Testis (tissue), 3 donors: Measurements from ENCODE around the gene INAVA. TPM values are rescaled to one million over a fixed set of nuclear protein-coding genes. Genes with fewer than 3 reads are reported as not detected.
A peak's percentile ranks its signal among the peaks of the same experiment; 100 is the strongest.

Source experiments
- DNase-seq: peaks from one replicate; pipeline ENCODE4 v3.0.0-alpha.2; 2019
- H3K27ac ChIP-seq, 2 donors: fragments of 200-600 bp; sonication (generic); one replicate each; pipeline ENCODE4 v1.5.1; 2019
- H3K27me3 ChIP-seq: fragments of 200-600 bp; sonication (generic); one replicate; pipeline ENCODE4 v1.5.1; 2019
- H3K36me3 ChIP-seq: fragments of 200-600 bp; sonication (generic); one replicate; pipeline ENCODE4 v1.5.1; 2017; ENCODE audit warnings: low read depth; ENCODE audit errors: missing control alignments
- H3K4me1 ChIP-seq: fragments of 200-600 bp; sonication (generic); one replicate; pipeline ENCODE4 v1.5.1; 2019
- H3K4me3 ChIP-seq, 2 donors: fragments of 200-600 bp; sonication (generic); one replicate each; pipeline ENCODE4 v1.5.1; 2017 to 2019
- H3K9me3 ChIP-seq: fragments of 200-600 bp; sonication (generic); one replicate; pipeline ENCODE4 v1.5.1; 2017
- POLR2A ChIP-seq: fragments of 450-650 bp; IDR thresholded peaks from one replicate; pipeline ENCODE4 v1.6.1; 2017; ENCODE audit warnings: antibody characterized with exemption, mild to moderate bottlenecking, moderate library complexity
- WGBS, 2 donors: methylation state at CpG; one replicate each; pipeline ENCODE4 v1.1.5; 2018; 5-methylcytosine and 5-hydroxymethylcytosine counted together
- intact Hi-C: fragments of 100-400 bp; cut with DNase I; formaldehyde crosslinking; loops from one replicate; pipeline ENCODE4 v1.15.1; 2023; ENCODE audit warnings: low total_unique reads
- polyA plus RNA-seq: library from polyadenylated mRNA; stranded (reverse); fragments of 350-450 nt; fragmentation: Illumina TruSeq; extraction: RNeasy Lipid Tissue Mini Kit (QIAGEN cat#74804); gene quantifications from one replicate; pipeline ENCODE4 v1.2.3, GENCODE V29; 2014; ENCODE audit warnings: low read depth, low replicate concordance; ENCODE audit not compliant: insufficient read depth
- total RNA-seq, 2 donors: library from RNA; depleted of rRNA; stranded (reverse); fragments of >200 nt; gene quantifications; one replicate each; pipeline ENCODE4 v1.2.3, GENCODE V29; 2016
- TF ChIP-seq, protein P1 (sequence below), 3 experiments: fragments of 450-650 bp in 2 of 3; fragments of 200-600 bp in 1 of 3; sonication (generic) in 1 of 3; IDR thresholded peaks; one replicate each; pipeline ENCODE4 v1.5.1; 2016 to 2019; ENCODE audit warnings: antibody characterized with exemption in 3 of 3, mild to moderate bottlenecking in 2 of 3, moderate library complexity in 1 of 3

Gene INAVA
- total and polyA plus RNA-seq, 3 donors from 2014 or later: 1.5 to 5.8 (median 2.3) TPM

DNA sequence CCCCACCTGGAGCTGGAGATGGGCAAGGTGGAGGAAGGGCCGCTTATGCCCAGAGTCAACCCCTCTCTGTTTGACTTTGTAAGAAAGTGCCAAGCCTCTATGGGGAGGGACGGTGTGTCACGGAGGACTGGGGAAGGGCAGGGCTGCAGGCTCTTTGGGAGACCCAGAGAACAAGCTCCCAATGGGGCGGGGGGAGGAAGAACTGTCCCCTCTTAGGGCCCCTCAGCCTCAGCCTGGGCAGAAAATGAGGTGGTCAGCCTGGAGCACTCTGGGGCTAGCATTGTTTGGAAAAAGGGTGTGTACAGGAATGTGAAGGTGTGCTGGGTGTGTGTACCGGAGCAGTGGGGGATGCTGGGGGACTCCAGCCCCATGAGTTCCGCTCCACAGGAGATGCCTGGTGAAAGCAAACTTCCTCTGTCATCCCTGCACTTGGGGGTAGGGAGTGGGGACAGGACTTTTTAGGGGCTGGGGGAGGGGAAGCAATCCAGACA lies 1.2 kb upstream of the INAVA start:
- H3K36me3 ChIP-seq: no peaks in the 10 kb centered on the region
- intact Hi-C loops: no loop called here
- H3K4me1 ChIP-seq: peaks cover 17% of the 10 kb centered on the region
- WGBS, 2 donors: 83 to 92% methylated on average over 6 of the region's 6 CpGs
- no peaks in the 10 kb centered on the region for H3K9me3 ChIP-seq
- no peaks in the 10 kb centered on the region for H3K27me3 ChIP-seq
- peak overlapping the region in 1 of 2 donors; percentile 60 for H3K27ac ChIP-seq
- TF ChIP-seq, protein P1, sequence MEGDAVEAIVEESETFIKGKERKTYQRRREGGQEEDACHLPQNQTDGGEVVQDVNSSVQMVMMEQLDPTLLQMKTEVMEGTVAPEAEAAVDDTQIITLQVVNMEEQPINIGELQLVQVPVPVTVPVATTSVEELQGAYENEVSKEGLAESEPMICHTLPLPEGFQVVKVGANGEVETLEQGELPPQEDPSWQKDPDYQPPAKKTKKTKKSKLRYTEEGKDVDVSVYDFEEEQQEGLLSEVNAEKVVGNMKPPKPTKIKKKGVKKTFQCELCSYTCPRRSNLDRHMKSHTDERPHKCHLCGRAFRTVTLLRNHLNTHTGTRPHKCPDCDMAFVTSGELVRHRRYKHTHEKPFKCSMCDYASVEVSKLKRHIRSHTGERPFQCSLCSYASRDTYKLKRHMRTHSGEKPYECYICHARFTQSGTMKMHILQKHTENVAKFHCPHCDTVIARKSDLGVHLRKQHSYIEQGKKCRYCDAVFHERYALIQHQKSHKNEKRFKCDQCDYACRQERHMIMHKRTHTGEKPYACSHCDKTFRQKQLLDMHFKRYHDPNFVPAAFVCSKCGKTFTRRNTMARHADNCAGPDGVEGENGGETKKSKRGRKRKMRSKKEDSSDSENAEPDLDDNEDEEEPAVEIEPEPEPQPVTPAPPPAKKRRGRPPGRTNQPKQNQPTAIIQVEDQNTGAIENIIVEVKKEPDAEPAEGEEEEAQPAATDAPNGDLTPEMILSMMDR (IDR thresholded peaks at IDR 0.05): no peak
- TF ChIP-seq POLR2A: no peak
- H3K4me3 ChIP-seq: no peak overlapping the region
- no peak for DNase-seq

DNA sequence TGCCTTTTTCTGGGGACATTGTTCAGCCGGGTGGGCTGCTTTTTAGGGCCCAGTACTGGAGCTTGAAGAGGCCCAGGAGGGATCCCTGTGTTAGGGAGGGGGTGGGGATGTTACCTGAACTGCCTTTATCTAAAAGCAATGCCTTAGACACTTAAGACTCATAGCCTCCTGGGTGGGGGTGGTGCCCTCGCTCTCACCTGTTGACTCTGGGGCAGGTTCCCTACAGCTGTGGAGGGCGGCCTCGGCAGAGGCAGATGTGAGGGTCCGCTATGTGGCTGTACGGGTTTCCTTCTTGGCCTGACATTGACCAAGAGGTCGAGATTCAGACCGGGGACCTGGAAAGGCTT lies 716 bp downstream of the INAVA start:
- Histone ChIP-seq H3K27me3 (no peaks in the 10 kb centered on the region), H3K9me3 (no peaks in the 10 kb centered on the region), H3K4me1 (peaks cover 17% of the 10 kb centered on the region), H3K27ac (no peak overlapping the region), H3K4me3 (no peak overlapping the region), H3K36me3 (no peaks in the 10 kb centered on the region)
- TF ChIP-seq POLR2A: no peak
- TF ChIP-seq, protein P1 (IDR thresholded peaks at IDR 0.05): no peak
- intact Hi-C loops: no loop called here
- DNase-seq: no peak
- WGBS, 2 donors: 83 to 84% methylated on average over 7 to 8 of the region's 8 CpGs

DNA sequence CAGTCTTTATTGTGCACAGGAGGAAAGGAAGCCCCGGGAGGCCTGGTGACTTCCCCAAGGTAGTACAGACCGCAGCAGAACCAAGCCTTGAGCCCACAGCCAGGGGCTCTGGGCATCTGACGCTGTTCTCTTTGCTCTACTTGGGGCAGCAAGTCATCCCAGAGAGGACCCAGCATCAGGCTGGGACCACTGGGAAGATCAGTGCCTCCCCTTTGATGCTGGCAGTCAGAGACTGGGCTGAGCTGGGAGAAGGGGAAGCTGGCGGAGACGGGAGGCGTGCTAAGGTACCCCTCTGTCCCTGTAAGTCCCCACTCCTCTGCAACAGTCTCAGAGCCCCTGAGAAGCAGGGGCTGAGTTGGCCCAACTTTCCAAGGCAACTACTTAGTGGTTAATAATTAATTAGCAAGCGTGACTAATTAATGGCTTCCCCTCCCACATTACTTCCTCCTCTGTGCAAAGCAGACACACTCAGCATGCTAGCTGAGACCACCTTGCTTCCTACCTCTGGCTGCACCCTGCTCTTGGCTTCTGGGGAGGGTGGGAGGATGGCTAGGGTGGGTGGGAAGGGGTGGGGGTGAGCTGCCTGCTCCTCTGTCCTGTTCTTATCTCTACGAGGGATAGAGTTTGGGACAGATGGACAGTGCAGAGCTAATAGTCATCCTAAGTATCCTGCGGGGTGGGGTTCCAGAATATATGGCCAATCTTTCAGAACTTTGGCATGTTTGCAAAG lies 1.3 kb downstream of the INAVA start:
- DNase-seq: no peak
- intact Hi-C loops: no loop called here
- no peaks in the 10 kb centered on the region for H3K36me3 ChIP-seq
- H3K9me3 ChIP-seq: no peaks in the 10 kb centered on the region
- H3K27ac ChIP-seq: no peak overlapping the region
- WGBS, 2 donors: 83 to 90% methylated on average over 4 to 9 of the region's 9 CpGs
- no peaks in the 10 kb centered on the region for H3K27me3 ChIP-seq
- peaks cover 14% of the 10 kb centered on the region for H3K4me1 ChIP-seq
- H3K4me3 ChIP-seq: no peak overlapping the region
- TF ChIP-seq, protein P1 (IDR thresholded peaks at IDR 0.05): no peak
- TF ChIP-seq POLR2A: no peak

DNA sequence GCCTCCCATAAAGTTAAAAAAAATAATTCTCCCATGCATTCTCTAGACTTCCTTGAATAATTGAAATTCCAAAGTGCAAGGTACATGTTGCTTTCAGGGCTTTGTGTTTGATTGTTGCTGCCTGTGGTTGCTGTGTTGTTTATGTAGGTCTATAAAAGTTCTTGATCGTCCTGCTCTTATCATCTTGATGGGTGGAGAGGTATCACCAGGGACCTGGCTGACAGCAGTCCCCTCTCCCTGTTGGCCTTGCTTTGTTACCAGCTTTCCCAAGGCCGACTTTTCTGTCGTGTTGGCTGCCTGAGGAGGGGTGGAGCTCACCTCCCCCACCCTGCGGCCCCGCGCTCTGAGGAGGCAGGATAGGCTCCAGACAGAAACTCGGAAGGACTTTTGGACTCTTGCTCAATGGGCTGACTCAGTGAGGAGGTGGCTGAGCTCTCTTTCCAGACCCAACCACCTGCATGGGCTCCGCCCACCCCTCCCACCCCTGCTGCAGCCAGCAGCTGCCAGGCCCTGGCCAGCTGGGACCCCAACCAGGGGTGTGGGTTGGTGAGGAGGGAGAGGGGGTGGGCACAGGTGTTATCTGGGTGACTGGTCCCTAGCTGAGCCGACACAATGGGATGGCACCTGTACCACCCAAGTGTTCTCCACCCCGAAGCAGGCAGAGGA lies 2.0 kb downstream of the INAVA start:
- Histone ChIP-seq H3K27ac (no peak overlapping the region), H3K36me3 (no peaks in the 10 kb centered on the region), H3K4me3 (no peak overlapping the region), H3K9me3 (no peaks in the 10 kb centered on the region), H3K4me1 (peaks cover 8% of the 10 kb centered on the region), H3K27me3 (no peaks in the 10 kb centered on the region)
- intact Hi-C loops: no loop called here
- no peak for DNase-seq
- WGBS, 2 donors: 47 to 63% methylated on average over 3 to 10 of the region's 10 CpGs
- TF ChIP-seq, protein P1 (IDR thresholded peaks at IDR 0.05): no peak
- TF ChIP-seq POLR2A: no peak
